Measurements from ENCODE around the gene MSRB2.

The MSRB2 gene

DNA sequence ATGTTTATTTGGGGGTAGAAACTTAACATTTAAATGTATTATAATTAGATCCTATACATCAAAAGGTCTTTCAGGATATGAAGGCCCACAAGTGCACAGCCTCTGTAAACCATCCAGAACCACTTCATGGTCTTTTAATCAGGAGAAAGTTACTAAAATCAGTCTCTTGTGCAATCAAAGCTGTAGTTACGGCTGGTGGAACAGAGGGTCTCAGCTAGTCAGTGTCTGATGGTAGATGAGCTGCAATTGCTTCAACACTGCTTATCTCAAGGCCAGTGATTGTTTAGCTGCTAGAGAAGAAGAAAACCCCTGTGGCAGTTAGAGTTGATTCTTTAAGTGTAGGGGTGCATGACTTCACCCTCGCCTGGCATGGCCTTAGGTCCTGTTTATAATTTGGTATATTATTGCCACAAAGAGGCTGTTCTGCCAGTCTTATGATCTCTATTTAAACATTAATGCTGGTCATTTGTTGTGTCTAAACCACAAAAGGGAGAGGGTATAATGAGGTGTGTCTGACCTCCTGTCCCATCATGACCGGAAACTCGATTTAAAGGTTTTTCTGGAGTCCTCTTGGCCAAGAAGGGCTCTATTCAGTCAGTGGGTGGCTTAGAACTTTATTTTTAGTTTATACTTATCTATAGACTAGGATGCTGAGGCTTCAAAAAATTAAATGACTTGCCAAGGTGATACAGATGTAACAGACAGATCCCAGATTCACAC, 21.3 kb downstream of the MSRB2 start:
- Histone ChIP-seq H2BK15ac (ENCODE audit: low read depth, poor library complexity, severe bottlenecking) (no peak overlapping the region), H3K36me3 (ENCODE audit: control insufficient read depth in 1 of 2, insufficient read depth in 2 of 2, low read depth in 1 of 2, low read length in 2 of 2) (peaks cover 13 to 81% of the 10 kb centered on the region in 2 experiments), H3K4me3 (ENCODE audit: insufficient read depth in 1 of 2, low read depth in 1 of 2, low read length in 2 of 2) (no peak overlapping the region)

DNA sequence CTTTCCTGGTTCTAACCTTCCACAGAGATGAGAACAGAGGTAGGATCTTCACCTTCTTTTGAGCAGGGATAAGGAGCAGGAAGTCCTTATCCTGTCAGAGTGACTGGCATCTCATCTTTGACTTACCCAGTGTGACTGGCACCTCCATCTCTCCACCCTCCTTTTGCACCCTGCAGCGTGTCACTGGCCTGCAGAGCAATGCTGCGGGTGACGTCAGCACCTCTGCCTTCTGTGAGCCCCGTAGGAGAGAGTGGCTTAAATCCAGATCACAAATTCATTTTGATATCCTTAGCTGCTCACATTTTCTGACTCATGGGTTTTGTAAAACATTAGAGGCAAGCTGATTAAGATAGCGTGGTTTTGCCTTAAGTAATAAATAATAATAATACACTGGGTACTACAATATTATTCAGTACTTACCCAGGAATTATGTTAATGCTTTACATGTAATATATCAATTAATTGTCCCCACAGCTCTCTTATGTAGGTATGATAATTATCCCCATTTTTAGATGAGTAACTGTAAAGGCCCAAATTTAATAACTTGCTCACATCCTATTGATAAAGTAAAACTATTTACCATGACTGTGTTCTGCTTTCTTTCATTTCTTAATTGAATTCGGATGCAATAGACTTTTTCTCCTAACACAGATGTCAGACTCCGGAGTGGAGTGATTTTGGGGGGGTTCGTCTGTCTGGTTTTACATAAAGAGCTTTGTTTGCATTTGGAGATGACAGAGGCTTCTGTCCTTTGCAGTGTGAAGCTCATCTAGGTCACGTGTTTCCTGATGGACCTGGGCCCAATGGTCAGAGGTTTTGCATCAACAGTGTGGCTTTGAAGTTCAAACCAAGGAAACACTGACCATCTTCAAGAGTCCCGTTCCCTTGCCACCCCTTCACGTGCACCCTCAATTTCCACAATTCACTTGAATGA, 24.9 kb downstream of the MSRB2 start:
- Histone ChIP-seq H3K4me2 (ENCODE audit: low read length, poor library complexity, severe bottlenecking) (no peak overlapping the region), H2AK5ac (ENCODE audit: low read length, severe bottlenecking) (no peak overlapping the region), H3K9ac (ENCODE audit: low read length) (no peak overlapping the region), H3K14ac (ENCODE audit: low read length in 2 of 2) (no peak overlapping the region), H3K4me1 (ENCODE audit: control insufficient read depth, insufficient read depth, low read depth, low read length) (no peaks in the 10 kb centered on the region), H2BK12ac (ENCODE audit: low read length in 2 of 2) (no peak overlapping the region), H3K27ac (ENCODE audit: low read length, poor library complexity, severe bottlenecking) (no peak overlapping the region), H2BK15ac (ENCODE audit: low read depth, poor library complexity, severe bottlenecking) (no peak overlapping the region), H3K18ac (ENCODE audit: low read depth in 1 of 2, low read length in 2 of 2) (no peak overlapping the region), H2BK120ac (ENCODE audit: low read depth, low read length) (no peak overlapping the region), H3K23ac (ENCODE audit: low read length in 2 of 2) (no peak overlapping the region), H3K4ac (ENCODE audit: low read depth in 1 of 2, low read length in 2 of 2) (no peak overlapping the region), H3K4me3 (ENCODE audit: insufficient read depth in 1 of 2, low read depth in 1 of 2, low read length in 2 of 2) (no peak overlapping the region), H4K8ac (ENCODE audit: low read length) (no peak overlapping the region), H4K91ac (ENCODE audit: low read length) (no peak overlapping the region), H3K27me3 (ENCODE audit: control insufficient read depth in 1 of 2, insufficient read depth in 1 of 2, low read length in 2 of 2) (no peaks in the 10 kb centered on the region), H2AFZ (ENCODE audit: low read depth, low read length) (no peak overlapping the region), H3K36me3 (ENCODE audit: control insufficient read depth in 1 of 2, insufficient read depth in 2 of 2, low read depth in 1 of 2, low read length in 2 of 2) (peaks cover 11 to 51% of the 10 kb centered on the region in 2 experiments), H3K9me3 (ENCODE audit: control insufficient read depth, low read length) (no peaks in the 10 kb centered on the region), H2BK5ac (ENCODE audit: low read depth, low read length, poor library complexity, severe bottlenecking) (no peak overlapping the region), H3K79me1 (replicated peaks; ENCODE audit: low read length, poor library complexity, severe bottlenecking) (no peaks in the 10 kb centered on the region)
- DNase-seq, result no peak
- WGBS, result 97% methylated on average over 9 of the region's 11 CpGs

More for the DNA sequence above, 21.3 kb downstream of the MSRB2 start:
- Histone ChIP-seq H2AFZ (ENCODE audit: low read depth, low read length) (no peak overlapping the region), H4K8ac (ENCODE audit: low read length) (no peak overlapping the region), H3K27me3 (ENCODE audit: control insufficient read depth in 1 of 2, insufficient read depth in 1 of 2, low read length in 2 of 2) (no peaks in the 10 kb centered on the region), H3K9ac (ENCODE audit: low read length) (no peak overlapping the region), H3K9me3 (ENCODE audit: control insufficient read depth, low read length) (no peaks in the 10 kb centered on the region), H3K18ac (ENCODE audit: low read depth in 1 of 2, low read length in 2 of 2) (no peak overlapping the region), H3K4ac (ENCODE audit: low read depth in 1 of 2, low read length in 2 of 2) (no peak overlapping the region), H2BK12ac (ENCODE audit: low read length in 2 of 2) (no peak overlapping the region), H4K91ac (ENCODE audit: low read length) (no peak overlapping the region), H3K79me1 (replicated peaks; ENCODE audit: low read length, poor library complexity, severe bottlenecking) (no peaks in the 10 kb centered on the region), H2BK120ac (ENCODE audit: low read depth, low read length) (no peak overlapping the region), H3K27ac (ENCODE audit: low read length, poor library complexity, severe bottlenecking) (no peak overlapping the region), H3K4me1 (ENCODE audit: control insufficient read depth, insufficient read depth, low read depth, low read length) (no peaks in the 10 kb centered on the region), H3K14ac (ENCODE audit: low read length in 2 of 2) (no peak overlapping the region), H2BK5ac (ENCODE audit: low read depth, low read length, poor library complexity, severe bottlenecking) (no peak overlapping the region), H3K4me2 (ENCODE audit: low read length, poor library complexity, severe bottlenecking) (no peak overlapping the region), H3K23ac (ENCODE audit: low read length in 2 of 2) (no peak overlapping the region), H2AK5ac (ENCODE audit: low read length, severe bottlenecking) (no peak overlapping the region)
- no peak for DNase-seq
- WGBS, result 86% methylated on average over 4 of the region's 4 CpGs

DNA sequence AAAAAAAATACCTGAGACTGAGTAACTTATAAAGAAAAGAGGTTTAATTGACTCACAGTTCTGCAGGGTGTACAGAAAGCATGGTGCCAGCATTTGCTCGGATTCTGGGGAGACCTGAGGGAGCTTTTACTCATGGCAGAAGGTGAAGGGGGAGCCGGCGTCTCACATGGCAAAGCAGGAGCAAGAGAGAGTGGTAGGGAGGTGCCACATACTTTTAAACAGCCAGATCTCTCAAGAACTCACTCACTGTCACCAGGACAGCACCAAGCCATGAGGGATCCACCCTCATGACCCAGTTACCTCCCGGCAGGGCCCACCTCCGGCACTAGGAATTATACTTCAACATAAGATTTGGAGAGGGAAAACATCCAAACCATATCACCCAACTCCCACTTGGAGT, 25.8 kb downstream of the MSRB2 start:
- Histone ChIP-seq H3K14ac (ENCODE audit: low read length in 2 of 2) (no peak overlapping the region), H3K18ac (ENCODE audit: low read depth in 1 of 2, low read length in 2 of 2) (no peak overlapping the region), H2BK15ac (ENCODE audit: low read depth, poor library complexity, severe bottlenecking) (no peak overlapping the region), H3K4ac (ENCODE audit: low read depth in 1 of 2, low read length in 2 of 2) (no peak overlapping the region), H4K91ac (ENCODE audit: low read length) (no peak overlapping the region), H2AK5ac (ENCODE audit: low read length, severe bottlenecking) (no peak overlapping the region), H3K79me1 (replicated peaks; ENCODE audit: low read length, poor library complexity, severe bottlenecking) (no peaks in the 10 kb centered on the region), H3K4me1 (ENCODE audit: control insufficient read depth, insufficient read depth, low read depth, low read length) (no peaks in the 10 kb centered on the region), H3K9me3 (ENCODE audit: control insufficient read depth, low read length) (no peaks in the 10 kb centered on the region), H3K27ac (ENCODE audit: low read length, poor library complexity, severe bottlenecking) (no peak overlapping the region), H2BK12ac (ENCODE audit: low read length in 2 of 2) (no peak overlapping the region), H3K9ac (ENCODE audit: low read length) (no peak overlapping the region), H3K4me3 (ENCODE audit: insufficient read depth in 1 of 2, low read depth in 1 of 2, low read length in 2 of 2) (no peak overlapping the region), H3K23ac (ENCODE audit: low read length in 2 of 2) (no peak overlapping the region), H2BK120ac (ENCODE audit: low read depth, low read length) (no peak overlapping the region), H3K36me3 (ENCODE audit: control insufficient read depth in 1 of 2, insufficient read depth in 2 of 2, low read depth in 1 of 2, low read length in 2 of 2) (peaks cover 11 to 47% of the 10 kb centered on the region in 2 experiments), H2AFZ (ENCODE audit: low read depth, low read length) (no peak overlapping the region), H3K4me2 (ENCODE audit: low read length, poor library complexity, severe bottlenecking) (no peak overlapping the region), H4K8ac (ENCODE audit: low read length) (no peak overlapping the region), H3K27me3 (ENCODE audit: control insufficient read depth in 1 of 2, insufficient read depth in 1 of 2, low read length in 2 of 2) (no peaks in the 10 kb centered on the region), H2BK5ac (ENCODE audit: low read depth, low read length, poor library complexity, severe bottlenecking) (no peak overlapping the region)
- 97% methylated on average over 3 of the region's 5 CpGs for WGBS
- DNase-seq, result no peak

DNA sequence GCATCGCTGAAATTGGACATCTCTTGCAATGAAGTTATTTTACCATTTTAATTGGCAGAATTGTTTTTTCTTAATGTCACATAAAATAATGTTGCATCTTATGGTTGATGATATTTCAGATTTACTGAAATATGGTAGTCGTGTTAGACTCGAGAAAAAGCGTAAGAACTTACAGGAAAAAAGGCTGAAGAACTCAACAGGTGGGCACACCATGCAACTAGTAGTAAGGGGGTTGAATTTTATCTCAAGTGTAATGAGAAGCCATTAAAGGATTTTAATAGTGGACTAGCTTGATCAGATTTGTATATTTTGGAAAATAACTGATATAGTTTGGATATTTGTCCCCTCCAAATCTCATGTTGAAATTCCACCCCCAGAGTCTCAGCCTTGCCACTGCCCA, 41.1 kb downstream of the MSRB2 start:
- H3K23ac ChIP-seq (ENCODE audit: low read length in 2 of 2), result no peak overlapping the region
- no peak overlapping the region for H3K18ac ChIP-seq (ENCODE audit: low read depth in 1 of 2, low read length in 2 of 2)
- no peak overlapping the region for H2BK15ac ChIP-seq (ENCODE audit: low read depth, poor library complexity, severe bottlenecking)
- H3K9me3 ChIP-seq (ENCODE audit: control insufficient read depth, low read length), result peaks cover 4% of the 10 kb centered on the region
- H3K27ac ChIP-seq (ENCODE audit: low read length, poor library complexity, severe bottlenecking), result no peak overlapping the region
- no peak overlapping the region for H2BK5ac ChIP-seq (ENCODE audit: low read depth, low read length, poor library complexity, severe bottlenecking)
- 78% methylated on average over 3 of the region's 4 CpGs for WGBS
- no peaks in the 10 kb centered on the region for H3K36me3 ChIP-seq (ENCODE audit: control insufficient read depth in 1 of 2, insufficient read depth in 2 of 2, low read depth in 1 of 2, low read length in 2 of 2)
- no peak overlapping the region for H2AK5ac ChIP-seq (ENCODE audit: low read length, severe bottlenecking)
- H3K14ac ChIP-seq (ENCODE audit: low read length in 2 of 2), result no peak overlapping the region
- H4K8ac ChIP-seq (ENCODE audit: low read length), result no peak overlapping the region
- H2AFZ ChIP-seq (ENCODE audit: low read depth, low read length), result no peak overlapping the region
- no peaks in the 10 kb centered on the region for H3K4me1 ChIP-seq (ENCODE audit: control insufficient read depth, insufficient read depth, low read depth, low read length)
- H3K4me3 ChIP-seq (ENCODE audit: insufficient read depth in 1 of 2, low read depth in 1 of 2, low read length in 2 of 2), result no peak overlapping the region
- H2BK12ac ChIP-seq (ENCODE audit: low read length in 2 of 2), result no peak overlapping the region
- no peak overlapping the region for H2BK120ac ChIP-seq (ENCODE audit: low read depth, low read length)
- H3K9ac ChIP-seq (ENCODE audit: low read length), result no peak overlapping the region
- H3K27me3 ChIP-seq (ENCODE audit: control insufficient read depth in 1 of 2, insufficient read depth in 1 of 2, low read length in 2 of 2), result peaks cover 0 to 5% of the 10 kb centered on the region in 2 experiments
- no peak overlapping the region for H3K4me2 ChIP-seq (ENCODE audit: low read length, poor library complexity, severe bottlenecking)
- no peak overlapping the region for H4K91ac ChIP-seq (ENCODE audit: low read length)
- H3K4ac ChIP-seq (ENCODE audit: low read depth in 1 of 2, low read length in 2 of 2), result no peak overlapping the region
- no peaks in the 10 kb centered on the region for H3K79me1 ChIP-seq (replicated peaks; ENCODE audit: low read length, poor library complexity, severe bottlenecking)
- no peak for DNase-seq
